ENCODE data around the gene CALCOCO1. TPM values are rescaled to one million over a fixed set of nuclear protein-coding genes. Genes with fewer than 3 reads are reported as not detected.

CALCOCO1 gene
- total RNA-seq, 1 donor = 167 TPM

DNA sequence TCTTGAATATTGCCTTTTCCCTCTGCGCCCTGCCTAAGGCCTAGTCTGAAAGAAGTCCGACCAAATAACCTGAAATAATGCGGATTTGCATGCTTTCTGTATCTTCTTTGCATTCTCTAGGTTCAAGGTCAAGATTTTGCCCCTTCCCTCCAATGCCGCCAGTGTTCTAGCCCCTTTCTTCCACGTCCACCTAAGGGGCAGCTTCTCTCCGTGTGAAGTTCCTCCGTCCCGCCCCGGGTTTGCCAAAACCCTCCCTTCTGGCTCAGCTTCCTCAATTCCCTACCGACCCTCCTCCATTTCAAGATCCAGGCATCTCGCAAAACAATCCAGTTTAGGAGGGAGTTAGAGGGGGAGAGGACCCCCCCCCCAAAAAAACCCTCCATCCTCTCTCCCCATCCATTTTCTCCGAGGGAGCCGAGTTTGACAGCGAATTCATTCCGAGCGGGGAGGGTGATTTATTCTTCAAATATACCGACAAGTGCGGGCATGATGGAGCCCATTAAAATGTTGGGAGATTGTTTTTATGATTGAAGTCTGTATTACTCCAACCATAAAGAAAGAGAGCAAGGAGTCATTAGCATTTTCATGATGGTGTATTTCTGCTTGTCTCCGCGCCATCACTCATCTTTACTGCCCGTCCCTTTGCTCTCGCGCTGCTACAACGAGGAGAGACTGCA lies 30.5 kb downstream of the CALCOCO1 start:
- Histone ChIP-seq H2AFZ (ENCODE audit: low read length) (peak overlapping the region; percentile 60), H3K4me1 (ENCODE audit: insufficient read depth, low read length) (peaks cover 10% of the 10 kb centered on the region), H3K9me3 (ENCODE audit: low read depth, low read length) (no peaks in the 10 kb centered on the region), H3K36me3 (ENCODE audit: insufficient read depth, low read length) (no peaks in the 10 kb centered on the region), H3K27me3 (ENCODE audit: insufficient read depth, low read length) (peaks cover 50% of the 10 kb centered on the region), H4K20me1 (ENCODE audit: insufficient read depth, low read length) (no peaks in the 10 kb centered on the region), H3K27ac (ENCODE audit: low read depth, low read length) (no peak overlapping the region), H3K4me2 (ENCODE audit: insufficient read depth, low read length) (peak overlapping the region; percentile 80), H3K4me3 (ENCODE audit: insufficient read depth, low read length) (peak overlapping the region; percentile 42), H3K79me2 (ENCODE audit: insufficient read depth, low read length) (no peaks in the 10 kb centered on the region)
- TF ChIP-seq, protein P1, sequence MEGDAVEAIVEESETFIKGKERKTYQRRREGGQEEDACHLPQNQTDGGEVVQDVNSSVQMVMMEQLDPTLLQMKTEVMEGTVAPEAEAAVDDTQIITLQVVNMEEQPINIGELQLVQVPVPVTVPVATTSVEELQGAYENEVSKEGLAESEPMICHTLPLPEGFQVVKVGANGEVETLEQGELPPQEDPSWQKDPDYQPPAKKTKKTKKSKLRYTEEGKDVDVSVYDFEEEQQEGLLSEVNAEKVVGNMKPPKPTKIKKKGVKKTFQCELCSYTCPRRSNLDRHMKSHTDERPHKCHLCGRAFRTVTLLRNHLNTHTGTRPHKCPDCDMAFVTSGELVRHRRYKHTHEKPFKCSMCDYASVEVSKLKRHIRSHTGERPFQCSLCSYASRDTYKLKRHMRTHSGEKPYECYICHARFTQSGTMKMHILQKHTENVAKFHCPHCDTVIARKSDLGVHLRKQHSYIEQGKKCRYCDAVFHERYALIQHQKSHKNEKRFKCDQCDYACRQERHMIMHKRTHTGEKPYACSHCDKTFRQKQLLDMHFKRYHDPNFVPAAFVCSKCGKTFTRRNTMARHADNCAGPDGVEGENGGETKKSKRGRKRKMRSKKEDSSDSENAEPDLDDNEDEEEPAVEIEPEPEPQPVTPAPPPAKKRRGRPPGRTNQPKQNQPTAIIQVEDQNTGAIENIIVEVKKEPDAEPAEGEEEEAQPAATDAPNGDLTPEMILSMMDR (IDR thresholded peaks at IDR 0.05; ENCODE audit: extremely low read depth, low read depth, low read length) = no peak
- DNase-seq (ENCODE audit: insufficient read length, low spot score, missing footprints) = no peak

DNA sequence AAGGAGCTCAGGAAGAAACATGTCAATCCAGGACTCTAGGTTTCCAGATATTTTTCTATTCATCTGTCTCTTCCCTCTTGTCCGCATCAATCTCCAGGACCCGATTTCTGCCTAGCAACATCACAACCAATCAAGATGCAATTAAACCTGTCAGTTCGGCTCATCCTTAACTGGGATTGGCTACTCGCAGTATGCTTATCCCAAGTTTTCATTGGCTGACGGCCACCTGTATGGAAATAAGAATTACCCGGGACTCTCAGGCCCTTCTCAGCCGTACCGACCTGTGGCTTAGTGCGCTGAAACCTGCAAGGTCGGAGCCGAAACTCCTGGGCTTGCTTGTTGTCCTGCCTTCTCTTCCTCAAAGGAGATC lies 31.0 kb downstream of the CALCOCO1 start:
- Histone ChIP-seq H3K4me1 (ENCODE audit: insufficient read depth, low read length) (peaks cover 10% of the 10 kb centered on the region), H3K36me3 (ENCODE audit: insufficient read depth, low read length) (no peaks in the 10 kb centered on the region), H4K20me1 (ENCODE audit: insufficient read depth, low read length) (no peaks in the 10 kb centered on the region), H3K27me3 (ENCODE audit: insufficient read depth, low read length) (peaks cover 50% of the 10 kb centered on the region), H3K4me3 (ENCODE audit: insufficient read depth, low read length) (peak overlapping the region; percentile 42), H3K27ac (ENCODE audit: low read depth, low read length) (no peak overlapping the region), H3K9me3 (ENCODE audit: low read depth, low read length) (no peaks in the 10 kb centered on the region), H2AFZ (ENCODE audit: low read length) (peak overlapping the region; percentile 60), H3K4me2 (ENCODE audit: insufficient read depth, low read length) (peak overlapping the region; percentile 80), H3K79me2 (ENCODE audit: insufficient read depth, low read length) (no peaks in the 10 kb centered on the region)
- TF ChIP-seq, protein P1 (IDR thresholded peaks at IDR 0.05; ENCODE audit: extremely low read depth, low read depth, low read length) = no peak
- peak; percentile 98 for DNase-seq (ENCODE audit: insufficient read length, low spot score, missing footprints)

DNA sequence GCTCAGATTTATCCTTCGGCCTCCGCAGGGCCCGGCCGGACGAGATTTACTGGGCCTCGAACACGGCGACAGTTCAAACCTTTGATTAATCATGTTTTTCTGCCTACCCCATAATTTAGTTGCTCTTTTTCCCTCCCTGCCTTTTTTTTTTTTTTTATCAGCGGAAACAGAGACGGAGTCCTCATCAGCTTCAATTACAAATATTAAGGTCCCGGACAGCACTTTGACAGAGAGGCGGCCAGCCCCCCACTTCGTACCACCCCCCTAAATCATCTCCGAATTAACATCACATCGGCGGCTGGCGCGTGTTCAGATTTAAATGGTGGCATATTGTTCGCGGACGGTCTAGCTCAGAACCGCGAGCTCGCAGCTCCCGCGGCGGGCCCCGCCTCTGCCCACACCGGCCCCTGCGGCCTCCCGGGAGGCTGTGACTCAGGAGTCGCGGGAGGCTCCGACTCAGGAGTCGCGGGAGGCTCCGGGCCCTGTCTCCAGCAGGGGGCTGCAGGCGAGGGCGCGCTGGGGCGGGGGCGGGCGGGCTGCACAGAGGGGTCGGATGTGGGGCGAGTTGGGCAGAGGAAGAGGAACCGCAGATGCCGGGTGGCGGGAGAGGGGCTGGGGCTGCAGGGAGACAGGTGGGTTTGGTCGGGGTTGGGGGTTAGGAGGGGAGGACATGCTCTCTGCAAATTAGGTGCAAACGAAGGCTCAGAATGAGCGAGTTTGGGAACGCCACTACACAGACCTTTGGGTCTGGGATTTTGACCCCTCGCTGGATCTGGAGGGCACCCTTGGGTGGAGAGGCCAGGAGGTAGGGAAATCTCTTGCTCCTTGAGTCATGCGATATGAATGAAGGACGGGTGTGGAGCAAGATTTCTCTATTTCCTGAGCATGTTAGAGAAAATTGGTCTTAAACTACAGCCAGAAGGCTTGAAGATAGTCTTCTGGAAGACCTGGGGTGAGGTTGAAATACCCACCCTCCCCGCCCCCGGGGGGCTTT lies 31.8 kb downstream of the CALCOCO1 start:
- Histone ChIP-seq H3K36me3 (ENCODE audit: insufficient read depth, low read length) (no peaks in the 10 kb centered on the region), H3K27me3 (ENCODE audit: insufficient read depth, low read length) (peaks cover 45% of the 10 kb centered on the region), H3K4me1 (ENCODE audit: insufficient read depth, low read length) (peaks cover 10% of the 10 kb centered on the region), H4K20me1 (ENCODE audit: insufficient read depth, low read length) (no peaks in the 10 kb centered on the region), H3K79me2 (ENCODE audit: insufficient read depth, low read length) (no peaks in the 10 kb centered on the region), H3K9me3 (ENCODE audit: low read depth, low read length) (no peaks in the 10 kb centered on the region), H3K4me2 (ENCODE audit: insufficient read depth, low read length) (peak overlapping the region; percentile 80), H2AFZ (ENCODE audit: low read length) (no peak overlapping the region), H3K4me3 (ENCODE audit: insufficient read depth, low read length) (peak overlapping the region; percentile 42), H3K27ac (ENCODE audit: low read depth, low read length) (no peak overlapping the region)
- DNase-seq (ENCODE audit: insufficient read length, low spot score, missing footprints) = peak; percentile 91
- TF ChIP-seq, protein P1 (IDR thresholded peaks at IDR 0.05; ENCODE audit: extremely low read depth, low read depth, low read length) = no peak

DNA sequence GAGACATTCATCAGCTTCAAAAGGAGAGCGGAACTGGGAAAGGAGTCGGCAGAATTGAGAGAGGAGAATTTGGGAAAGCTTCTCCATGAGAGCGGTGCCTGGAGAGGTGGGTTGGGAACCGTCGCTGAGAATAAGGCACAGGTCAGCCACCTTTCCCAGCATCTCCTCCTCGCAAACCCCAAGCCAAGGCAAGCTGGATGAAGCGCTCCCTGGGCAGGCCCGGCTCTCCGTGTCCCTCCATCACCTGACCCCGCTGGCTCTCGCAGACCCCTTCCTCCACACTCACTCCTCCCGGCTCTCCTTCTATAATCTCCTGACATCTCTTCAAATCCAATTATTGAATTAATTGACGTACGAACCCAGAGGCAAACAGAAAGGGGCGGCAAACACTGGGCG lies 32.5 kb downstream of the CALCOCO1 start:
- DNase-seq (ENCODE audit: insufficient read length, low spot score, missing footprints) = peak; percentile 44
- Histone ChIP-seq H3K4me2 (ENCODE audit: insufficient read depth, low read length) (peak overlapping the region; percentile 80), H3K27ac (ENCODE audit: low read depth, low read length) (no peak overlapping the region), H3K4me3 (ENCODE audit: insufficient read depth, low read length) (no peak overlapping the region), H3K4me1 (ENCODE audit: insufficient read depth, low read length) (peaks cover 10% of the 10 kb centered on the region), H3K9me3 (ENCODE audit: low read depth, low read length) (no peaks in the 10 kb centered on the region), H4K20me1 (ENCODE audit: insufficient read depth, low read length) (no peaks in the 10 kb centered on the region), H3K27me3 (ENCODE audit: insufficient read depth, low read length) (peaks cover 38% of the 10 kb centered on the region), H3K36me3 (ENCODE audit: insufficient read depth, low read length) (no peaks in the 10 kb centered on the region), H3K79me2 (ENCODE audit: insufficient read depth, low read length) (no peaks in the 10 kb centered on the region), H2AFZ (ENCODE audit: low read length) (no peak overlapping the region)
- TF ChIP-seq, protein P1 (IDR thresholded peaks at IDR 0.05; ENCODE audit: extremely low read depth, low read depth, low read length) = no peak
